Neuronal stem cell (in vitro differentiated cells): ENCODE results near the gene ELOVL1.
A peak's percentile ranks its signal among the peaks of the same experiment; 100 is the strongest.

Experiments used
- DNase-seq: peaks from one replicate; pipeline ENCODE4 v3.0.0-alpha.2; 2013; ENCODE audit warnings: low spot score
- H2AFZ ChIP-seq: one replicate; pipeline ENCODE4 v1.6.1; 2013; ENCODE audit warnings: mild to moderate bottlenecking, low read length, inconsistent platforms
- H2AK5ac ChIP-seq: 2 replicates; pipeline ENCODE4 v1.6.1; 2013; ENCODE audit warnings: low read depth, mild to moderate bottlenecking, inconsistent platforms, low read length, moderate library complexity, mixed read lengths
- H2BK120ac ChIP-seq: 2 replicates; pipeline ENCODE4 v1.6.1; 2013; ENCODE audit warnings: low read depth, mild to moderate bottlenecking, inconsistent platforms, low read length, moderate library complexity, mixed read lengths
- H2BK12ac ChIP-seq: one replicate; pipeline ENCODE4 v1.6.1; 2013; ENCODE audit warnings: low read length, inconsistent platforms
- H2BK15ac ChIP-seq: 2 replicates; pipeline ENCODE4 v1.6.1; 2013; ENCODE audit warnings: mild to moderate bottlenecking, low read length, inconsistent platforms, mixed read lengths
- H2BK5ac ChIP-seq: one replicate; pipeline ENCODE4 v1.6.1; 2013; ENCODE audit warnings: inconsistent platforms, mild to moderate bottlenecking, low read length, moderate library complexity
- H3K14ac ChIP-seq: one replicate; pipeline ENCODE4 v1.6.1; 2013; ENCODE audit warnings: low read length, inconsistent platforms
- H3K18ac ChIP-seq: 2 replicates; pipeline ENCODE4 v1.6.1; 2013; ENCODE audit warnings: low read length, inconsistent platforms
- H3K23ac ChIP-seq: 2 replicates; pipeline ENCODE4 v1.6.1; 2013; ENCODE audit warnings: low read depth, mild to moderate bottlenecking, mixed read lengths, low read length, inconsistent platforms; ENCODE audit not compliant: poor library complexity
- H3K27ac ChIP-seq: replicated peaks from 3 replicates; pipeline ENCODE4 v1.5.1; 2013; ENCODE audit warnings: low read length, inconsistent platforms
- H3K27me3 ChIP-seq, 3 experiments: 2 replicates each; pipeline ENCODE4 v1.6.1; 2013; ENCODE audit warnings: low read length in 3 of 3, mild to moderate bottlenecking in 2 of 3, inconsistent platforms in 1 of 3, low read depth in 1 of 3, mixed read lengths in 1 of 3, moderate library complexity in 1 of 3; ENCODE audit not compliant: control insufficient read depth in 3 of 3, insufficient read depth in 3 of 3
- H3K36me3 ChIP-seq, 2 donors: replicated peaks in 1 of 2; 2 replicates each; pipeline ENCODE4 v1.6.1; 2013; ENCODE audit warnings: low read length in 2 of 2; ENCODE audit not compliant: control insufficient read depth in 2 of 2, insufficient read depth in 2 of 2
- H3K4ac ChIP-seq: 2 replicates; pipeline ENCODE4 v1.6.1; 2013; ENCODE audit warnings: inconsistent platforms, mild to moderate bottlenecking, low read length, moderate library complexity
- H3K4me1 ChIP-seq, 2 donors: 1 replicate in 1 of 2; 2 replicates in 1 of 2; pipeline ENCODE4 v1.6.1; 2013; ENCODE audit warnings: low read length in 2 of 2, low read depth in 1 of 2; ENCODE audit not compliant: control insufficient read depth in 2 of 2, insufficient read depth in 1 of 2
- H3K4me2 ChIP-seq: one replicate; pipeline ENCODE4 v1.6.1; 2013; ENCODE audit warnings: mild to moderate bottlenecking, low read length, inconsistent platforms; ENCODE audit not compliant: insufficient read depth, poor library complexity, severe bottlenecking
- H3K4me3 ChIP-seq, 2 donors: 2 replicates each; pipeline ENCODE4 v1.5.1; 2013; ENCODE audit warnings: low read length in 2 of 2, mild to moderate bottlenecking in 2 of 2, inconsistent platforms in 1 of 2, moderate library complexity in 1 of 2
- H3K79me1 ChIP-seq: one replicate; pipeline ENCODE4 v1.6.1; 2013; ENCODE audit warnings: low read depth, mild to moderate bottlenecking, inconsistent platforms, low read length, moderate library complexity
- H3K9ac ChIP-seq: one replicate; pipeline ENCODE4 v1.6.1; 2013; ENCODE audit warnings: mild to moderate bottlenecking, low read depth, low read length, inconsistent platforms; ENCODE audit not compliant: poor library complexity
- H3K9me3 ChIP-seq, 2 donors: replicated peaks in 1 of 2; 2 replicates each; pipeline versions ENCODE3 to v1.6.1; 2013; ENCODE audit warnings: low read length in 2 of 2, mild to moderate bottlenecking in 2 of 2, inconsistent platforms in 1 of 2, low read depth in 1 of 2, mixed read lengths in 1 of 2, moderate library complexity in 1 of 2; ENCODE audit not compliant: control insufficient read depth in 2 of 2, insufficient read depth in 1 of 2
- H4K8ac ChIP-seq: one replicate; pipeline ENCODE4 v1.6.1; 2013; ENCODE audit warnings: low read depth, mild to moderate bottlenecking, inconsistent platforms, low read length, moderate library complexity
- H4K91ac ChIP-seq: one replicate; pipeline ENCODE4 v1.6.1; 2013; ENCODE audit warnings: low read length, low read depth, mild to moderate bottlenecking, inconsistent platforms; ENCODE audit not compliant: poor library complexity
- WGBS, 2 donors: extraction: QIAGEN DNeasy Blood & Tissue Kit; methylation state at CpG; one replicate each; pipeline ENCODE4 v1.1.7; 2013; ENCODE audit warnings: missing lambda C conversion rate in 2 of 2, mixed read lengths in 1 of 2; ENCODE audit not compliant: insufficient read length in 2 of 2, insufficient replicate concordance in 1 of 2; ENCODE audit errors: extremely low coverage in 2 of 2; 5-methylcytosine and 5-hydroxymethylcytosine counted together

The ELOVL1 gene

DNA sequence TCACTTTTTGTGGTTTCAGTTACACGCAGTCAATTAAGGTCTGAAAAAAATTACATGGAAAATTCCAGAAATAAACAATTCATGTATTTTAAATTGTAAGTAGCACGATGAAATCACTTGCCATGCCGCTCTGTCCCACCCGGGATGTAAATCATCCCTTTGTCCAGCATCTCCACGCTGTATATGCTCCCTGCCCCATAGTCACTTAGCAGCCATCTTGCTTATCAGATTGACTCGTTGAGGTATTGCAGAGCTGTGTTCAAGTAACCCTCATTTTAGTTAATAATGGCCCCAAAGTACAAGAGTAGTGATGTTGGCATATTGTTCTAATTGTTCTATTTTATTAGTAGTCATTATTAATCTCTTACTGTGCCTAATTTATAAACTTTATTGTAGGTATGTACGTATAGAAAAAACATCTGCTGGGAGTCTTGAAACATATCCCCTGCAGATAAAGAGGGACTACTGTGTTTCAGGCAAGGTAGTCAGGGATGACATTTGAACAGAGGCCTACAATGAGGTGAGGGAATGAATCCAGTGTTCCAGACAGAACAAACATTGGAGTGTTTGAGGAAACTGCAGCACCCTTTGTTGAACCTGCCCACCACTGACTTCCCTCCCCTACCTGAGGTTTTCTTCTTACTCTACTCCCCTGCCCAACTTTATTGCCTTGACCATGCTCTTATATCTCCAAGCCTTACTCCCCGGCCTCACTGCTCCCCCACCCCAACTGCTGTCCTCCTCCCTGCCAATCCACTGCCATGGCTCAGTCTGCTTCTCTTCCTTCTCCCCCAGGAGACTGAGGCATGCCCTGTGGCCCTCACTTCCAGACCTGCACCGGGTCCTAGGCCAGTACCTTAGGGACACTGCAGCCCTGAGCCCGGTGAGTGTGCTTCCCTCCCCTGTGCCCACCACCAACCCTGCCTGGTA lies 16.1 kb downstream of the ELOVL1 start:
- Histone ChIP-seq H2BK120ac (peak overlapping the region; percentile 10), H2BK5ac (no peak overlapping the region), H2BK15ac (peak overlapping the region; percentile 5), H3K18ac (peak overlapping the region; percentile 55), H3K9ac (peak overlapping the region; percentile 61), H3K79me1 (no peaks in the 10 kb centered on the region), H3K27ac (no peak overlapping the region), H2AFZ (no peak overlapping the region), H4K91ac (peak overlapping the region; percentile 65), H3K9me3 (no peaks in the 10 kb centered on the region), H2AK5ac (peak overlapping the region; percentile 24), H3K27me3 (peaks cover 0 to 40% (median 0%) of the 10 kb centered on the region in 3 experiments), H3K4me1 (peaks cover 9 to 11% of the 10 kb centered on the region in 2 donors), H3K4me3 (no peak overlapping the region), H3K4ac (no peak overlapping the region), H3K4me2 (no peak overlapping the region), H3K14ac (no peak overlapping the region), H2BK12ac (peak overlapping the region; percentile 98), H3K23ac (peak overlapping the region; percentile 77), H3K36me3 (no peaks in the 10 kb centered on the region), H4K8ac (no peak overlapping the region)
- DNase-seq, result no peak
- whole genome bisulfite sequencing, 2 donors, result no CpG with 5 or more reads among the region's 10 CpGs

DNA sequence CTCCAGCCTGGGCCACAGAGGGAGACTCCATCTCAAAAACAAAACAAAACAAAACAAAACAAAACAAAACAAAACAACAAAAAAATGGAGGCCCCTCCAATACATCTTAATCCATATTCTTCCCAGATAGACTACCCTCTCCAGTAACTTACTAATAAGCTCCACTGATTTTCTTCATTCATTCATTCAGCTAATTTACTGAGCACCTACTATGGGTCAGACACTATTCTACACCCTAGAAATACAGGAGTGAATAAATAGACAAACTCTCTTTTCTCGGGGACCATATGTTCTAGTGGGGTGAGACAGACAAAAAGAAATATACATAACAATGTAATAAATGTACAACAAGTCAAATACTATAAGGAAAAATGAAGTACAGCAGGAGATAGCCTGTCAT lies 16.8 kb downstream of the ELOVL1 start:
- no peak overlapping the region for H2BK120ac ChIP-seq
- peaks cover 0 to 48% (median 0%) of the 10 kb centered on the region in 3 experiments for H3K27me3 ChIP-seq
- no peak overlapping the region for H3K4ac ChIP-seq
- H3K4me3 ChIP-seq, result no peak overlapping the region
- DNase-seq, result no peak
- no peak overlapping the region for H2BK12ac ChIP-seq
- H2AK5ac ChIP-seq, result no peak overlapping the region
- H3K9ac ChIP-seq, result no peak overlapping the region
- no CpG with 5 or more reads among the region's 1 CpG for WGBS, 2 donors
- H3K27ac ChIP-seq, result no peak overlapping the region
- no peak overlapping the region for H3K23ac ChIP-seq
- H3K36me3 ChIP-seq, result no peaks in the 10 kb centered on the region
- no peak overlapping the region for H3K14ac ChIP-seq
- H3K4me1 ChIP-seq, result peaks cover 9 to 16% of the 10 kb centered on the region in 2 donors
- H2BK15ac ChIP-seq, result no peak overlapping the region
- no peaks in the 10 kb centered on the region for H3K9me3 ChIP-seq
- no peaks in the 10 kb centered on the region for H3K79me1 ChIP-seq
- H3K4me2 ChIP-seq, result no peak overlapping the region
- no peak overlapping the region for H2AFZ ChIP-seq
- H2BK5ac ChIP-seq, result no peak overlapping the region
- H4K8ac ChIP-seq, result no peak overlapping the region
- H3K18ac ChIP-seq, result no peak overlapping the region
- H4K91ac ChIP-seq, result no peak overlapping the region

DNA sequence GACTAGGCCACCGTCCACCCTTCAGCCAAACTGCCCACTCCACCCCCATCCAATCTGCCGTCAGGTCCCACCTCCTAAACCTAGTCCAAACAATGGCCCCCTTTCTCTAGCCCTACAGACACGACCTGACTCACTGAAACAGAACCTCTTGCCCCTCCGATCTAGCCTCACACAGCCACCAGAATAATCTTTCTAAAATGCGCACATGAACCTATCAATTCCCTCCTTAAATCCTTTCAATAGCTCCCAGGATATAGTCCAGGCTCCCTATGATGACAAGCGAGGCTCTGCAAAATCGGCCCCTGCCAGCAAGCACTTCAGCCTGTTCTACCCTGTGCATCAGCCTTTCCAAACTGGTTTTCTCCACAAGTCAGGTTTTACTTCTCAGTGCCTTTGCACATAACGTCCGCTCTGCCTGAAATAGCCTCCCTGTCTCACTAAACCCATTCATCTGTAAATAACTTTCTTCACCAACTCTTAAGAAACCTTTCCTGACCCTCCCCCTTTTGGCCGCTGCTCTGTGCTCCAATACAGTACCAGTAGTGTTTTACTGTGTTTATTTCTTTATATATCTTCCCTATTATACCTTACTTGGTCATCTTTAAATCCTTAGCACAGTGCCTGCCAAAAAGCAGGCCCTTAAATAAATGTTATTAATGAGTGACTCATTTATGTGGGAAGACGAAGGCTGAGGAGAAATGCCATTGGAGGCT lies 18.1 kb downstream of the ELOVL1 start:
- Histone ChIP-seq H2AK5ac (peak overlapping the region; percentile 65), H3K4me2 (peak overlapping the region; percentile 95), H3K9me3 (no peaks in the 10 kb centered on the region), H3K18ac (peak overlapping the region; percentile 2), H2BK12ac (no peak overlapping the region), H2BK5ac (no peak overlapping the region), H2BK15ac (no peak overlapping the region), H2AFZ (peak overlapping the region; percentile 97), H3K4me1 (peaks cover 9 to 16% of the 10 kb centered on the region in 2 donors), H4K8ac (no peak overlapping the region), H4K91ac (no peak overlapping the region), H3K27ac (peak overlapping the region; percentile 97), H3K27me3 (peaks cover 0 to 56% (median 0%) of the 10 kb centered on the region in 3 experiments), H3K4me3 (peak overlapping the region; percentile 44 to 78), H2BK120ac (no peak overlapping the region), H3K79me1 (no peaks in the 10 kb centered on the region), H3K14ac (no peak overlapping the region), H3K36me3 (no peaks in the 10 kb centered on the region), H3K4ac (no peak overlapping the region), H3K23ac (peak overlapping the region; percentile 92), H3K9ac (no peak overlapping the region)
- WGBS, 2 donors, result no CpG with 5 or more reads among the region's 11 CpGs
- no peak for DNase-seq
